IPS-20b (cell line): ENCODE data around the gene POTEF.
"Not testable (repeated sequence)": the region's sequence is repeated elsewhere in the genome, so short reads cannot be mapped to it uniquely, and the experiment has no call there.

ENCODE experiments used
- H3K27ac ChIP-seq: one replicate; pipeline ENCODE4 v1.5.1; 2013; ENCODE audit warnings: low read length
- H3K27me3 ChIP-seq: 2 replicates; pipeline ENCODE4 v1.6.1; 2013; ENCODE audit warnings: mild to moderate bottlenecking, low read length, inconsistent platforms; ENCODE audit not compliant: insufficient read depth
- H3K36me3 ChIP-seq: 2 replicates; pipeline ENCODE4 v1.6.1; 2013; ENCODE audit warnings: low read depth, mild to moderate bottlenecking, inconsistent platforms, low read length, moderate library complexity; ENCODE audit not compliant: insufficient read depth
- H3K4me1 ChIP-seq: 2 replicates; pipeline ENCODE4 v1.6.1; 2013; ENCODE audit warnings: mild to moderate bottlenecking, control low read depth, inconsistent platforms, low read length, moderate library complexity; ENCODE audit not compliant: insufficient read depth
- H3K4me3 ChIP-seq: 2 replicates; pipeline ENCODE4 v1.5.1; 2013; ENCODE audit warnings: mild to moderate bottlenecking, low read length, inconsistent platforms
- H3K9ac ChIP-seq: 2 replicates; pipeline ENCODE4 v1.6.1; 2013; ENCODE audit warnings: low read depth, mild to moderate bottlenecking, inconsistent platforms, low read length, moderate library complexity
- H3K9me3 ChIP-seq: 2 replicates; pipeline ENCODE4 v1.6.1; 2013; ENCODE audit warnings: mild to moderate bottlenecking, low read depth, low read length, inconsistent platforms; ENCODE audit not compliant: insufficient read depth

Gene POTEF

GRCh38 chr2:130157825-130158514, 28.9 kb upstream of the POTEF start:
- H3K4me3 ChIP-seq, H3K9me3 ChIP-seq, H3K27ac ChIP-seq, H3K4me1 ChIP-seq, H3K27me3 ChIP-seq, H3K9ac ChIP-seq: not testable (repeated sequence)
- H3K36me3 ChIP-seq, result peaks cover 44% of the 10 kb centered on the region

GRCh38 chr2:130157354-130157753, 28.3 kb upstream of the POTEF start:
- not testable (repeated sequence) for H3K27ac ChIP-seq, H3K9me3 ChIP-seq, H3K27me3 ChIP-seq, H3K4me1 ChIP-seq, H3K9ac ChIP-seq, H3K4me3 ChIP-seq
- peaks cover 46% of the 10 kb centered on the region for H3K36me3 ChIP-seq

GRCh38 chr2:130156624-130157004, 27.6 kb upstream of the POTEF start:
- H3K27ac ChIP-seq, result no peak overlapping the region
- peaks cover 52% of the 10 kb centered on the region for H3K36me3 ChIP-seq
- H3K9ac ChIP-seq, result no peak overlapping the region
- H3K4me3 ChIP-seq, result no peak overlapping the region
- no peaks in the 10 kb centered on the region for H3K27me3 ChIP-seq
- H3K4me1 ChIP-seq, result no peaks in the 10 kb centered on the region
- H3K9me3 ChIP-seq, result no peaks in the 10 kb centered on the region

GRCh38 chr2:130155956-130156623, 27.1 kb upstream of the POTEF start:
- H3K36me3 ChIP-seq, result peaks cover 52% of the 10 kb centered on the region
- H3K9ac ChIP-seq, H3K27ac ChIP-seq, H3K4me3 ChIP-seq, H3K27me3 ChIP-seq, H3K4me1 ChIP-seq, H3K9me3 ChIP-seq: not testable (repeated sequence)

- Histone ChIP-seq H3K4me3 (no peak overlapping the region), H3K4me1 (no peaks in the 10 kb centered on the region), H3K36me3 (peaks cover 51% of the 10 kb centered on the region), H3K9me3 (no peaks in the 10 kb centered on the region), H3K27ac (no peak overlapping the region), H3K9ac (no peak overlapping the region), H3K27me3 (no peaks in the 10 kb centered on the region)
These were observed 26.0 kb upstream of the POTEF start for GRCh38 chr2:130154773-130155765.

GRCh38 chr2:130154423-130154770, 25.4 kb upstream of the POTEF start:
- H3K9ac ChIP-seq, H3K9me3 ChIP-seq, H3K4me1 ChIP-seq, H3K4me3 ChIP-seq, H3K27me3 ChIP-seq, H3K27ac ChIP-seq: not testable (repeated sequence)
- H3K36me3 ChIP-seq, result peaks cover 45% of the 10 kb centered on the region; the same call in 1 of the 2 replicates

GRCh38 chr2:130153721-130154422, 24.9 kb upstream of the POTEF start:
- H3K36me3 ChIP-seq, result peaks cover 39% of the 10 kb centered on the region; the same call in 1 of the 2 replicates
- H3K9ac ChIP-seq, H3K4me1 ChIP-seq, H3K27me3 ChIP-seq, H3K9me3 ChIP-seq, H3K27ac ChIP-seq, H3K4me3 ChIP-seq: not testable (repeated sequence)

- Histone ChIP-seq H3K9ac (no peak overlapping the region), H3K4me1 (no peaks in the 10 kb centered on the region), H3K27me3 (no peaks in the 10 kb centered on the region), H3K36me3 (peaks cover 34% of the 10 kb centered on the region; the same call in 1 of the 2 replicates), H3K4me3 (no peak overlapping the region), H3K9me3 (no peaks in the 10 kb centered on the region), H3K27ac (no peak overlapping the region)
These were observed 24.0 kb upstream of the POTEF start for GRCh38 chr2:130152816-130153595.

GRCh38 chr2:130152136-130152815, 23.3 kb upstream of the POTEF start:
- H3K4me1 ChIP-seq, H3K27me3 ChIP-seq, H3K9me3 ChIP-seq, H3K9ac ChIP-seq, H3K4me3 ChIP-seq, H3K27ac ChIP-seq: not testable (repeated sequence)
- peaks cover 34% of the 10 kb centered on the region; the same call in 1 of the 2 replicates for H3K36me3 ChIP-seq

- peaks cover 34% of the 10 kb centered on the region; the same call in 1 of the 2 replicates for H3K36me3 ChIP-seq
- H3K9me3 ChIP-seq, H3K4me1 ChIP-seq, H3K4me3 ChIP-seq, H3K27ac ChIP-seq, H3K9ac ChIP-seq, H3K27me3 ChIP-seq: not testable (repeated sequence)
These were observed 22.1 kb upstream of the POTEF start for GRCh38 chr2:130151145-130151512.
